ENCODE data around the gene ZNF548.

The ZNF548 gene

DNA sequence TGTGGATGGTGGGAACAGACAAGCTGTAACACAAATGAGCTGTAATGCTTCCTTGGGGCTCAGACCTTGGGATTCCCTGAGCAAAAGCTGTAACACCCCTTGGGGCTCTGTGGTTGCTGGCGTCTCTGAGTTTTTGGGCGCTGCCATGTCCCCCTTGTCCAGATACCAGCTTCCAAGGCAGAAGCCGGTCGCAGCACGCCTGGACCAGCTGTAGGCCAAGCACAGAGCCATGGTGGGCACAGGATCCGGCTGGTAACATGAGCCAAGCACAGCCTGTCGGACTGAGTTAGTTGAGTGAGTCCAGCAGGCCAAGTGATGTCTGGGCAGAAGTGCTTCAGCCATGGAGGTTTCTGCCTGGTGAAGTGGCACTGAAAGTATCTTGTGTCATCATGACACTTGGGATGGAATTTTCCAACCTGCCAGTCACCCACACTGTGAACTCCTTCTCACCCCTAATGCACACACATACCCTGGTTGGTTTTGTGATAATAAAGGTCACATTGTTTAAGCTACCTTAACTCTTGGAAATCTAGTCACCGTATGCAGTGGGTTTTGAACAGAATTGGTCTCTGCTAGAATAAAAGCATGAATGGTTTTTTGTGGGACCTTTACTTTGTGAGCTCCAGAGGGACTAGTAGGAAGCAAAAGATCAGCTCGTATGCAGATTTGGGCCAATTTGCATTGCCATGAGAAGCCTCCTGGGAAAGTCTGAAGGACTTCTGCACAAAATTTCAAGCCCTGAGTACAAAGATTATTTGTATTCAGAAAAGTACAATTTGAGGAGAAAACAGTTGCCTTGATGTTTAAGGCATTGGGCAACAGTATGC is 14.3 kb downstream of the ZNF548 start:
- no peak for DNase-seq

DNA sequence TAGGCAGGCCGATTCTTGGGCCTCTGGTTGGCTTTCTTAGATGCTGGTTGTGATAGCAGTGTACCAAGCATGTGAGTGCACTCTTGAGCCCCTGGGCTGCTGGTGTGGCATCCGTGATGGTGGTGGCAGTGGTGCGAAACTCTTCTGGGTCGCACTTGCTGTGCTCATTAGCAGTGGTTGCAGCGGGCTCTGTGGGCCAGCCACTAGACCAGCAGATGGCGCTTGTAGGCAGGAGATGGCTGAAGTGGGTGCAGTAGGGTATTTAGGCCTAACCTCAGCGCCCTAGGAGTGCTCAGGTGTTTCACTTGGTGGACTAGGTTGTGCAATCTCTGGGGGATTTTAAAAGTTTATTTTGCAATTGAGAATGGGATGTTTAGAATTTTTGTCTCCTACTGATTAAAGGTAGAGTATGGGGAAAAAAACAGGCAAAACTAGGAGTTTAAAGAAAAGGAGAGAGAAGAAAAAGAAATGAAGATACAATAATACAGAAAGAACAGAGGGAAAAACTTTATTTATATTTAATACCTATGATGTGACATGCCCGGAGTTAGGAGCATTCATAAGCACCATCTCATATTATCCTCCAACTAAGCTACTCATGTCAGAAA is 17.0 kb downstream of the ZNF548 start:
- DNase-seq: peak; percentile 31

DNA sequence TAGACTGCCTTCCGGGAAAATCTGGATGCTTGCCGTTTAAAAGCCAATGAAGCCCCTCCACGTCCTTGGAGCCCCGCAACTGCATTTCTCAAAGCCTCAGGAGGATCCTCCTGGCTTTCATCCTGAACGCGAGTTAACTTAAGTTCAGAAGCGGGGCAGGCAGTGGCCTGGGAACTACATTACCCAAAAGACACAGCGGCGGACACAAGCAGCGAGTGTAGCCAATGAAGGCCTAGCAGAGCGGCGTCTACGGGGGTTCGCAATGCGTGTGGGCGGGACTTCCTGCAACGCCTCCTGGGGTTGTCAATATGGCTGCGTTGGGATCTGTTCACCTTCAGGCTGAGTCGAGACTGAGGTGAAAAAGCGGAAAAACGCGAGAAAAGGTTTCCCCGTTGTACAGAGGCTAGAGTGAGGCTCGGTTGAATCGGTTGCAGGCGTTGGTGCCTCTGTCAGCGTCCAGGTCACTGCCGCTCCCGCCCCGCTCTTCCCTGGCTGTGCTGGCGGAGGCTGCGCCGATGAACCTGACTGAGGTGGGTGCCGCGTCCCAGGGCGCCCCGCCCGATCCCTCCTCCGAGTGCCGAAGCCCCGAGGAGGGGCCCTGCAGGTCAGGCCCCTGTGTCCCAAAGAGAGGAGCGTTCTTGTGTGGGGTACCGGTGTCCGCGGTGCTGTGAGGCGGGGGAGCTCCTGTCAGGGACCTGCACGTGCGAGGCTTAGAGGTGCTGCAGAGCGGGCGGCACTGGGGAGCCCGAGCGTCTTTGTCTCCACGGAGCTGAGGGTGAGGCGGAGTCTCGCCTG is 21.4 kb downstream of the ZNF548 start, which contains the start of gene ZNF17:
Gene ZNF17, plus strand, starts transcription at position 285 of the 795 bp plus-strand sequence. CDS start 2,455 bp downstream, outside the sequence.
- DNase-seq: peak; percentile 75

DNA sequence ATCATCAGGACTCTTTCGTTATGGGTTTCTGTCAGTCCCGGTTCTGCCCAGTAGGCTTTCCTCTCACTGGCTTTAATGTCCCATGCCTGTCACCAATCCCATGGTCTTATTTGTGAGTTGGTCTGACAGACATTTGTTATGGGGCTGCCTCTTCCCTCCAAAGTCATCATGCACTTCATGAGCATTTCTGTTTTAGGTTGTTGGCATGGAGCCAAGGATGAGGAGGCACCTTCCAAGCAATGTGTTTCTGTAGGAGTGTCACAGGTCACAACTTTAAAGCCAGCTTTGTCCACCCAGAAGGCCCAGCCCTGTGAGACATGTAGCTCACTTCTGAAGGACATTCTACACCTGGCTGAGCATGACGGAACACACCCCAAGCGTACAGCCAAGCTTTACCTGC is 29.8 kb downstream of the ZNF548 start:
- DNase-seq: no peak

DNA sequence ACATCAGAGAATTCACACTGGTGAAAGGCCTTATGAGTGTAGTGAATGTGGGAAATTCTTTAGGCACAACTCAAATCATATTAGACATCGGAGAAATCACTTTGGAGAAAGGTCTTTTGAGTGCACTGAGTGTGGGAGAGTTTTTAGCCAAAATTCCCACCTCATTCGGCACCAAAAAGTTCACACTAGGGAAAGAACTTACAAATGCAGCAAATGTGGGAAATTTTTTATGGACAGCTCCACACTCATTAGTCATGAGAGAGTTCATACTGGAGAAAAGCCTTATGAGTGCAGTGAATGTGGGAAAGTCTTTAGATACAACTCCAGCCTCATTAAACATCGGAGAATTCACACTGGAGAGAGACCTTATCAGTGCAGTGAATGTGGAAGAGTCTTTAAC is 31.4 kb downstream of the ZNF548 start:
- DNase-seq: no peak

DNA sequence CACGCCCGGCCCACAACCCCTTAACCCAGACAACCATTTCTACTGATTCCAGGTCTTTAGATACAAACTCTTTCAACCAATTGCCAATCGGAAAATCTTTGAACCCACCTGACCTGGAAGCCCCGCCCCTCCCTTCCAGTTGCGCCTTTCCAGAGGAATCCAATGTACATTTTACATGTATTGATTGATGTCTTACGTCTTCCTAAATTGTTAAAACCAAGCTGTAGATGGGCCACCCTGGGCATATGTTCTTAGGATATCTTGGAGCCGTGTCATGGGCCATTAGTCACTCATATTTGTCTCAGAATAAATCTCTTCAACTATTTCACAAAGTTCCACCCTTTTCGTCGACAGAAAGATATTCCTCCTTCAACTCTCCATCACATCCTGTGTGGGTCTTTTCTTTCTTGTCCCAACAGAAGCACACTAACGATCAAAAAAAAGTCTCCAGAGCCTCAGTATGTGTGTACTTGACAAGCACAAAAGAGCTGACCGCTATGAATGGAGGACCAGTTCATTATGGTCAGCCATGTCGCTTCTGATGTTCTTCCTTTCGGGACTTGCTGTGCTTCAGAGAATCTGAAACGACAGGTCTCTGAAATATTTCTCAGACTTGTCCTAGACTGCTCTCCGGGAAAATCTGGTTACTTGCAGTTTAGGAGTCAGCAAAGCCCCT is 44.9 kb downstream of the ZNF548 start:
- no peak for DNase-seq

DNA sequence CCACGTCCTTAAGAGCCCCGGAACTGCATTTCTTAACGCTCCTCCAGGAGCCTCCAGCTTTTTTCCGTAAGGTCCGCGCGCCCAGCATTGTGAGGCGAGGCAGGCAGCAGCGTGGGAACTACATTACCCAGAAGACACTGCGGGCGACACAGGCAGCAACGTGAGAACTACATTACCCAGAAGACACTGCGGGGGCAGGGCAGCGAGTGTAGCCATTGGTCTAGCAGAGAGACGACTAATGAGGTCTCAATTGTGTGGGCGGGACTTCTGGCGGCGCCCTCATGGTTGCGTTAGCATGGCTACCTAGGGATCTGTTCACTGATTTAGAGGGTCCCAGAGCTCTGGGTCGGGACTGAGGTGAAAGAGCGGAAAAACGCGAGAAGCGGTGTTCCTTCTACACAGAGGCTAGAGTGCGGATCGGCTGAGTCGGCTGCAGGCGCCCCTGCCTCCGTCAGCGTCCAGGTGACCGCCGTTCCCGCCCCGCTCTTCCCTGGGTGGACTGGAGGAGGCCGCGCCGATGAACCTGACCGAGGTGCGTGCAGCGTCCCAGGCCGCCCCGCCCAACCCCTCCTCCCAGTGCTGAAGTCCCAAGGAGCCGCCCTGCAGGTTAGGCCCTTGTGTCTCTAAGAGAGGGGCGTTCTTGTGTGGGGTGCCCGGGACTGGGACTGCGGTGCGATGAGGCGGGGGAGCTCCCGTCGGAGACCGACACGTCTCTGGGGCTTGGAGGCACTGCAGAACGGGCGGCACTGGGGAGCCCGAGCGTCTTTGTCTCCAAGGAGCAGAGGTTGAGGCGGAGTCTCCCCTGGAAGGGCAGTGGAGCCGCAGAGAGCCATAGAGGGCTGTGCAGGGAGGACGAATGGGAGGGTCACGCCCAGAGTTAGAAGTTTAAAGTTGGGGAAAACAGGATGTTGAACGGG is 45.7 kb downstream of the ZNF548 start, which contains the start of gene ZNF749:
Gene ZNF749, plus strand, starts transcription at position 264 of the 917 bp plus-strand sequence. Its CDS starts 254 bp downstream, at position 518.
- peak; percentile 98 for DNase-seq

DNA sequence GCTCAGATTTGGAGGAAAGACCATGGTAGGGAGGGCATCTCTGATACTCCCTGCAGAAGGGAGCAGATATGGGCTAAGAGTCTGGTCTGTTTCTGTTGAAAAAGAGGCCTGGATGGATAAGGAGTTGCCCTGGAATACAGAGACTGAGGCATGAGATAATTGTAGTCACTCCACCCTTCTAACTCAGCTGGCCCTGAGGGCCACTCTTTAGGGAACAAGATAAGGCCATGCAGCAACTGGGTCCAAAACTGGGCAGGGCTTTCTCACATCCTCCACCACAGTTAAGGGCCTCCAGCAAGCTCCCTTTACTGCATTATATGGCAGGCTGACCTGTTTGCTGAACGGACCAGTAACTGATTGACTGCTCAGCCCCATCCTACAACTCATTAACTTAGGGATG is 46.8 kb downstream of the ZNF548 start:
- DNase-seq: no peak

DNA sequence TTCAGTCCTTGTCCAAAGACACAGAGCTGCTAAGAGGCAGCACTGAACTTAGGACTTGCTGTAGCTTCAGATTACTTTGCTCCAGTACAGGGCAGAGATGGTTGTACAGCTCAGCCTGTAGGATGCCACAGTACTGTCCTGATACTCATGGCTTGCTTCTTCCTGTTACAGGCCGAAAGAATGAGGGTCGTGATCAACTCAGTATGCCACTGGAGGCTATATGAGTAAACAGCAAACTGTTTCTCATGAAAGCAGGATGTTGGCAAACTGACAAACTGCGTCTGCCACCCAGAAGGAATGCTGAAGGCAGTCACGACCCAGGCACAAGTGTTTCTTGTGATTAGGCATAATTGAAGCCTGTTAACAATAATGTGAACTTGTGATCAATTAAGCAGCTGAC is 48.3 kb downstream of the ZNF548 start:
- DNase-seq: no peak

DNA sequence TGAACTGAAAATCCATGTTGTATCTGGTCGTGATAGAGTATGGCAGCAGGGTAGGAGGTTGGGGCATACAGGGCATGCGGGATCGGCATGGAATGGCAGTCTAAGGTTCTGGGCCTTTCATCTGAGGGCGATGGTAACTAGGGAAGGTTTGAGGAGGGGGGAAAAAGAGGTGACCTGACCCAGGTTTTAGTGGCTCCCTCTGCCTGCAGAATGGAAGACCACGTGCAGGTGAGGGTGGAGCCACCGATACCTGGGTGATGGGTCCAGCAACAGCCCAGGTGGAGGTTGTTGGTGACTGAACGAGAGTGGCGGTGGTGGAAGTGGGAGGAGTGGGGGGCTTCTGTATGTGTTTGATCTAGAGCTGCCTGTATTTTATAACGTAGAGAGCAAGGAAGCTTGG is 49.3 kb downstream of the ZNF548 start:
- DNase-seq: no peak

DNA sequence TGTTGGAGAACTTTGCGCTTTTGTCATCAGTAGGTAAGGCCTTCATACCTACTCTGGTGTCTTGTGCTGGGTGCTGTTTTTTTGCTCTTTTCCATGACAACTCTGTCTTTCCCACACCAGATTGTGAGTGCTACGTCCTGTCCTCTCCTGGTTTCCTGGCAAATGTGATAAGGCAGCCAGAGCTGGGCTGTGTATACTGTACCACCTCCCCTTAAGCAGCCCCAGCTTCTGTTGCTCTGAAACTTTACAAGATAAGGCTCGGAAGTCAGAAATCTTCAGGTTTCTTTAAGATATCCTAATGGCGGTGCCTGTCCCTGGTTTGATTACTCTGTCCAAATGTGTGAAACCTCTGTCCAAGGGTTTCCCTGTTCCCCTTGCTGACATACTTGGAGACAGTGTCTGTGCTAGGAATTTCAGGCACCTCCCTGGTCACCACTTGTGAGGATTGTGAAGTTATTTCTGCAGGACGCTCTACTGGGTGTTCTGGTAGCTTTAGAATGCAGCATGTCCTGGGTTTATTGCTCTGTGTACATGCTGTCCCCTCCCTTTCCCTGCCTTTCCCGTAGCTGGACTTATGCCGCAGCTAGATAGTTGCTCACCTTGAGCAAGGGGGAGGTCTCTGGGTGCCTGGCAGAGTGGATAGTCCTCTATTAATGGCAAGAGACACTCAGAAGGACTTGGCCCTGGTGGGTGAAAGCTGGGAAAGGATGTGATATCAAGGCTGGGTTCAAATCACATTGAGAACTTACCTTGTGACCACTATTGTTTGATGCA is 52.5 kb downstream of the ZNF548 start:
- no peak for DNase-seq

DNA sequence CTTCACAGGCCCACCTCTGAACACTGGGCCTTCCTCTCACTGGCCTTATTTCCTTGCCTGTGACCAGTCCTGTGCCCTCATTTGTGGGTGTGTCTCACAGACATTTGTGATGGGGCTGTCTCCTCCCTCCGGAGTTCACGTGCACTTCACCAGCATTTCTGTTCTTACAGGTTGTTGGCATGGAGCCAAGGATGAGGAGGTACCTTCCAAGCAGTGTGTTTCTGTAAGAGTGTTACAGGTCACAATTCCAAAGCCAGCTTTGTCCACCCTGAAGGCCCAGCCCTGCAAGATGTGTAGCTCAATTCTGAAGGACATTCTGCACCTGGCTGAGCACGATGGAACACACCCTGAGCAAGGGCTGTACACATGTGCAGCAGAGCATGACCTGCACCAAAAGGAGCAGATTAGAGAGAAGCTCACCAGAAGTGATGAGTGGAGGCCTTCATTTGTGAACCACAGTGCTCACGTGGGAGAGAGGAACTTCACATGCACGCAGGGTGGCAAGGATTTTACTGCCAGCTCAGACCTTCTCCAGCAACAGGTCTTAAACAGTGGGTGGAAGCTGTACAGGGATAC is 53.6 kb downstream of the ZNF548 start:
- DNase-seq: no peak

DNA sequence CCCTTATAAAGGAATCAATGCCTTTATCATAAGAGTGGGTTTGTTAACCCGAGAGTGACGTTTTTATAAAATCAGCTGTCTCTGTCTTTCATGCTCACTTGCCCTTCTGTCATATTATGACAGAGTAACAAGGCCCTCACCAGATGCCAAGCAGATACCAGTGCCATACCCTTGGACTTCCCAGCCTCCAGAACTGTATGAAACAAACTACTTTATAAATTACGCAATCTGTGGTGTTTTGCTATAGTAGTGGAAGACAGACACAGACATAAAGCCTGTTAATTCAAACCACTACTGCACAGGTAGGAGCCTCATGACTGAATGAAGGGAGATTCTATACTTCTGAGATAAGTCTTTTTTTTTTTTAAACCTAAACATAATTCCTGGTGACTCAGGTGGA is 62.7 kb downstream of the ZNF548 start:
- DNase-seq: no peak

Measured in NCI-H526 treated with DMSO at 0.1 percent for 48 hours (cell line).